Duodenal mucosa (tissue), 2 donors: ENCODE results near the gene RGS3.
"Not testable (repeated sequence)": the region's sequence is repeated elsewhere in the genome, so short reads cannot be mapped to it uniquely, and the experiment has no call there.

Experiments used
- H3K27ac ChIP-seq: one replicate; pipeline ENCODE4 v1.7.0; 2013; ENCODE audit warnings: low read depth, low read length
- H3K27me3 ChIP-seq, 2 donors: one replicate each; pipeline ENCODE4 v1.7.0; 2013; ENCODE audit warnings: low read length in 2 of 2, control low read depth in 1 of 2; ENCODE audit not compliant: insufficient read depth in 2 of 2, control insufficient read depth in 1 of 2
- H3K36me3 ChIP-seq, 2 donors: one replicate each; pipeline ENCODE4 v1.7.0; 2013; ENCODE audit warnings: low read length in 2 of 2, control low read depth in 1 of 2; ENCODE audit not compliant: insufficient read depth in 2 of 2, control insufficient read depth in 1 of 2
- H3K4me1 ChIP-seq, 2 donors: one replicate each; pipeline ENCODE4 v1.7.0; 2013; ENCODE audit warnings: low read length in 2 of 2, control low read depth in 1 of 2; ENCODE audit not compliant: insufficient read depth in 2 of 2, control insufficient read depth in 1 of 2
- H3K4me3 ChIP-seq, 2 donors: one replicate each; pipeline ENCODE4 v1.7.0; 2013; ENCODE audit warnings: low read length in 2 of 2, low read depth in 1 of 2
- H3K9ac ChIP-seq, 2 donors: one replicate each; pipeline ENCODE4 v1.7.0; 2013; ENCODE audit warnings: low read length in 2 of 2, low read depth in 1 of 2
- H3K9me3 ChIP-seq, 2 donors: one replicate each; pipeline ENCODE4 v1.7.0; 2013; ENCODE audit warnings: low read length in 2 of 2, control low read depth in 1 of 2; ENCODE audit not compliant: control insufficient read depth in 1 of 2

RGS3 gene

GRCh38 chr9:113549892-113550291, 86.4 kb downstream of the RGS3 start:
- not testable (repeated sequence) for H3K36me3 ChIP-seq, H3K27me3 ChIP-seq, H3K4me3 ChIP-seq, H3K9me3 ChIP-seq, H3K27ac ChIP-seq, H3K9ac ChIP-seq
- H3K4me1 ChIP-seq: peaks cover 21 to 22% of the 10 kb centered on the region in 2 donors

GRCh38 chr9:113556877-113557593, 93.5 kb downstream of the RGS3 start:
- H3K27me3 ChIP-seq: no peaks in the 10 kb centered on the region
- no peak overlapping the region for H3K27ac ChIP-seq
- H3K4me3 ChIP-seq: no peak overlapping the region
- no peaks in the 10 kb centered on the region for H3K9me3 ChIP-seq
- peaks cover 0 to 10% of the 10 kb centered on the region in 2 donors for H3K36me3 ChIP-seq
- H3K4me1 ChIP-seq: peaks cover 12 to 17% of the 10 kb centered on the region in 2 donors
- no peak overlapping the region for H3K9ac ChIP-seq

- Histone ChIP-seq H3K4me1 (peaks cover 17 to 21% of the 10 kb centered on the region in 2 donors), H3K27me3 (no peaks in the 10 kb centered on the region), H3K36me3 (peaks cover 0 to 11% of the 10 kb centered on the region in 2 donors), H3K9ac (no peak overlapping the region), H3K27ac (no peak overlapping the region), H3K9me3 (no peaks in the 10 kb centered on the region), H3K4me3 (no peak overlapping the region)
Measured at GRCh38 chr9:113558632-113559502, 95.3 kb downstream of the RGS3 start.

- Histone ChIP-seq H3K4me3 (no peak overlapping the region), H3K36me3 (peaks cover 0 to 11% of the 10 kb centered on the region in 2 donors), H3K9ac (no peak overlapping the region), H3K27ac (no peak overlapping the region), H3K4me1 (peaks cover 29 to 34% of the 10 kb centered on the region in 2 donors), H3K27me3 (no peaks in the 10 kb centered on the region), H3K9me3 (no peaks in the 10 kb centered on the region)
Measured at GRCh38 chr9:113559834-113560800, 96.6 kb downstream of the RGS3 start.

- Histone ChIP-seq H3K4me1 (peaks cover 53 to 55% of the 10 kb centered on the region in 2 donors), H3K9ac (no peak overlapping the region), H3K36me3 (peaks cover 0 to 7% of the 10 kb centered on the region in 2 donors), H3K27ac (no peak overlapping the region), H3K27me3 (no peaks in the 10 kb centered on the region), H3K9me3 (no peaks in the 10 kb centered on the region), H3K4me3 (no peak overlapping the region)
Measured at GRCh38 chr9:113562653-113563381, 99.3 kb downstream of the RGS3 start.

- no peaks in the 10 kb centered on the region for H3K9me3 ChIP-seq
- H3K4me3 ChIP-seq: no peak overlapping the region
- peak overlapping the region; percentile 33 to 50 for H3K9ac ChIP-seq
- H3K4me1 ChIP-seq: peaks cover 58 to 59% of the 10 kb centered on the region in 2 donors
- H3K36me3 ChIP-seq: peaks cover 0 to 9% of the 10 kb centered on the region in 2 donors
- no peaks in the 10 kb centered on the region for H3K27me3 ChIP-seq
- no peak overlapping the region for H3K27ac ChIP-seq
Measured at GRCh38 chr9:113563826-113564497, 100.4 kb downstream of the RGS3 start.

GRCh38 chr9:113564498-113565237, 101.1 kb downstream of the RGS3 start:
- Histone ChIP-seq H3K27ac (peak overlapping the region; percentile 41), H3K4me1 (peaks cover 59% of the 10 kb centered on the region in 2 donors), H3K4me3 (peak overlapping the region; percentile 52 to 63), H3K9ac (peak overlapping the region; percentile 33 to 50), H3K27me3 (no peaks in the 10 kb centered on the region), H3K36me3 (peaks cover 0 to 9% of the 10 kb centered on the region in 2 donors), H3K9me3 (no peaks in the 10 kb centered on the region)

- Histone ChIP-seq H3K27me3 (no peaks in the 10 kb centered on the region), H3K36me3 (peaks cover 0 to 9% of the 10 kb centered on the region in 2 donors), H3K27ac (peak overlapping the region; percentile 41), H3K4me1 (peaks cover 53 to 70% of the 10 kb centered on the region in 2 donors), H3K9ac (peak overlapping the region; percentile 33 to 50), H3K9me3 (no peaks in the 10 kb centered on the region), H3K4me3 (peak overlapping the region; percentile 52 to 63)
Measured at GRCh38 chr9:113566016-113566711, 102.6 kb downstream of the RGS3 start.
